Heart left ventricle (tissue), 16 donors: ENCODE measurements around the gene DRGX. TPM values are rescaled to one million over a fixed set of nuclear protein-coding genes. Genes with fewer than 3 reads are reported as not detected.

Experiments
- ATAC-seq, 4 donors: fragments of 200-7000 bp; cut with Tn5 transposase; one replicate each; pipeline ENCODE4 v1.9.1; 2020 to 2022; ENCODE audit warnings: moderate library complexity in 4 of 4, mild to moderate bottlenecking in 3 of 4, moderate number of reproducible peaks in 1 of 4
- DNase-seq, 5 donors: peaks; one replicate each; pipeline ENCODE4 v3.0.0-alpha.2; 2020
- H3K27ac ChIP-seq, 12 donors: fragments of 200-600 bp; sonication (generic) in 4 of 12; one replicate each; pipeline versions ENCODE4 v1.5.0 to v1.8.0; 2016 to 2022; ENCODE audit warnings: mild to moderate bottlenecking in 2 of 12
- H3K27me3 ChIP-seq, 9 donors: fragments of 200-600 bp; sonication (generic) in 2 of 9; one replicate each; pipeline versions ENCODE4 v1.5.1 to v1.8.0; 2016 to 2022; ENCODE audit warnings: mild to moderate bottlenecking in 3 of 9
- H3K36me3 ChIP-seq, 9 donors: fragments of 200-600 bp; sonication (generic) in 2 of 9; one replicate each; pipeline versions ENCODE4 v1.5.0 to v1.8.0; 2018 to 2022; ENCODE audit warnings: mild to moderate bottlenecking in 2 of 9
- H3K4me1 ChIP-seq, 12 donors: fragments of 200-600 bp; sonication (generic) in 4 of 12; one replicate each; pipeline versions ENCODE4 v1.5.0 to v1.8.0; 2016 to 2022; ENCODE audit warnings: mild to moderate bottlenecking in 3 of 12
- H3K4me3 ChIP-seq, 12 donors: fragments of 200-600 bp; sonication (generic) in 4 of 12; one replicate each; pipeline versions ENCODE4 v1.5.0 to v1.8.0; 2017 to 2022; ENCODE audit warnings: mild to moderate bottlenecking in 9 of 12, moderate library complexity in 4 of 12
- H3K9me3 ChIP-seq, 12 donors: fragments of 200-600 bp; sonication (generic) in 4 of 12; one replicate each; pipeline versions ENCODE4 v1.5.0 to v1.8.0; 2016 to 2022; ENCODE audit warnings: mild to moderate bottlenecking in 1 of 12
- CTCF ChIP-seq, 12 donors: fragments of 200-600 bp; sonication (generic) in 4 of 12; IDR thresholded peaks; one replicate each; pipeline versions ENCODE4 v1.5.0 to v1.8.0; 2018 to 2022; ENCODE audit warnings: antibody characterized with exemption in 12 of 12, mild to moderate bottlenecking in 5 of 12
- POLR2A ChIP-seq, 2 donors: fragments of 450-650 bp; IDR thresholded peaks; one replicate each; pipeline ENCODE4 v1.6.1; 2017; ENCODE audit warnings: antibody characterized with exemption in 2 of 2, mild to moderate bottlenecking in 2 of 2, moderate library complexity in 2 of 2
- WGBS, 4 donors: extraction: QIAGEN DNeasy Blood & Tissue Kit in 2 of 4; methylation state at CpG; one replicate each; pipeline versions ENCODE4 v1.1.5 to v1.1.7; 2013 to 2018; 5-methylcytosine and 5-hydroxymethylcytosine counted together
- intact Hi-C, 10 donors: fragments of 100-400 bp; cut with DNase I; formaldehyde crosslinking; loops; one replicate each; pipeline versions ENCODE4 v1.11.1 to v1.14.2; 2022
- polyA plus RNA-seq, 2 donors: library from polyadenylated mRNA; stranded (reverse); fragments of 200-250 nt; gene quantifications; one replicate each; pipeline ENCODE4 v1.2.3, GENCODE V29; 2013
- total RNA-seq, 9 donors: library from RNA; depleted of rRNA in 2 of 9; stranded (reverse); fragments of >200 nt in 2 of 9; fragmentation: NEBNext Ultra II Directional in 3 of 9; extraction: Animal tissue kit (Norgen Biotek cat#: 25700) in 3 of 9; gene quantifications; one replicate each; pipeline versions ENCODE4 v1.1.0 to v1.2.4, GENCODE V29; 2016 to 2023
- donor health status: ischemic (EF 13 %, LVEDD 7.1; RV severe dilation, severe dysfunction).
- donor health status: healthy with polysubstance abuse.
- donor health status: DM: no; HTN: yes; CAD: no.
- donor health status: DM: no; HTN: no; CAD: no.
- donor health status: ischemic (EF 25% LVEDD 6.9; RV normal size, moderate dysfunction).
- donor health status: ischemic (EF 25% LVEDD 5.7; RV mildly dilated, moderate dysfunction).
- donor health status: healthy.
- donor health status: DM: yes; HTN: yes; CAD: no.
- donor health status: ischemic (EF 35%, LVEDD 5.7; RV mildly dilated, moderate dysfunction).
- donor health status: nonischemic (EF 11% LVEDD 7.7; RV severe dilation, severe dysfunction).
- donor health status: DM: yes; HTN: yes; CAD: no.
- donor health status: PGD.
- donor health status: ischemic (EF 29% LVEDD 5.4; RV normal size, mild dysfunction).
- donor health status: nonischemic (EF 23%, LVEDD 6.1; RV moderate dilation, normal function).

The DRGX gene
- total and polyA plus RNA-seq, 11 donors, result not detected

- H3K27ac ChIP-seq, result no peak overlapping the region
Observed at GRCh38 chr10:49361735-49362568, 33.9 kb downstream of the DRGX start.

GRCh38 chr10:49361178-49361554, 34.7 kb downstream of the DRGX start:
- 72 to 93% (median 80%) methylated on average over 8 of the region's 8 CpGs for WGBS, 4 donors
- H3K9me3 ChIP-seq, result peaks cover 0 to 12% (median 0%) of the 10 kb centered on the region in 12 donors
- peak overlapping the region in 10 of 12 donors; percentile 53 to 85 (median 75) for H3K27ac ChIP-seq
- DNase-seq (no peak), ATAC-seq (no peak)
- no peaks in the 10 kb centered on the region for H3K27me3 ChIP-seq
- no peaks in the 10 kb centered on the region for H3K36me3 ChIP-seq
- H3K4me1 ChIP-seq, result peaks cover 0 to 29% (median 16%) of the 10 kb centered on the region in 12 donors
- intact Hi-C loops, result loop anchor here in 3 of 10 donors (10.0 kb wide), 2 partner anchors 136 to 376 kb away; no protein-coding TSS in a partner anchor
- TF ChIP-seq CTCF (IDR thresholded peaks at IDR 0.05), result no peak
- TF ChIP-seq POLR2A (IDR thresholded peaks at IDR 0.05), result no peak
- no peak overlapping the region for H3K4me3 ChIP-seq

More at GRCh38 chr10:49361735-49362568, 33.9 kb downstream of the DRGX start:
- intact Hi-C loops, result loop anchor here in 3 of 10 donors (10.0 kb wide), 2 partner anchors 137 to 377 kb away; no protein-coding TSS in a partner anchor
- WGBS, 4 donors, result 72 to 81% (median 76%) methylated on average over 11 of the region's 11 CpGs
- Histone ChIP-seq H3K36me3 (no peaks in the 10 kb centered on the region), H3K9me3 (peaks cover 0 to 12% (median 0%) of the 10 kb centered on the region in 12 donors), H3K27me3 (no peaks in the 10 kb centered on the region), H3K4me3 (no peak overlapping the region), H3K4me1 (peaks cover 0 to 29% (median 16%) of the 10 kb centered on the region in 12 donors)
- ATAC-seq (no peak), DNase-seq (no peak)
- no peak for TF ChIP-seq CTCF (IDR thresholded peaks at IDR 0.05)
- no peak for TF ChIP-seq POLR2A (IDR thresholded peaks at IDR 0.05)

- 31 to 54% (median 50%) methylated on average over 10 to 15 of the region's 15 CpGs for WGBS, 4 donors
- Histone ChIP-seq H3K9me3 (peaks cover 0 to 12% (median 0%) of the 10 kb centered on the region in 12 donors), H3K4me1 (peaks cover 0 to 29% (median 16%) of the 10 kb centered on the region in 12 donors), H3K4me3 (no peak overlapping the region), H3K27me3 (no peaks in the 10 kb centered on the region), H3K27ac (peak overlapping the region; percentile 36 to 85 (median 74)), H3K36me3 (no peaks in the 10 kb centered on the region)
- DNase-seq, result peak; percentile 65 to 77 (median 72)
- TF ChIP-seq POLR2A (IDR thresholded peaks at IDR 0.05), result no peak
- TF ChIP-seq CTCF (IDR thresholded peaks at IDR 0.05), result no peak
- intact Hi-C loops, result loop anchor here in 3 of 10 donors (10.0 kb wide), 2 partner anchors 136 to 376 kb away; no protein-coding TSS in a partner anchor
- peak; percentile 85 to 92 (median 87) for ATAC-seq
Observed at GRCh38 chr10:49360271-49361177, 35.4 kb downstream of the DRGX start.
